Hippocampal formation (tissue), 2 donors: ENCODE data around the gene CST11.

Experiments
- DNase-seq, 2 donors: peaks; one replicate each; lab custom pipeline; 2025; lab: John Stamatoyannopoulos, UW

Gene CST11

DNA sequence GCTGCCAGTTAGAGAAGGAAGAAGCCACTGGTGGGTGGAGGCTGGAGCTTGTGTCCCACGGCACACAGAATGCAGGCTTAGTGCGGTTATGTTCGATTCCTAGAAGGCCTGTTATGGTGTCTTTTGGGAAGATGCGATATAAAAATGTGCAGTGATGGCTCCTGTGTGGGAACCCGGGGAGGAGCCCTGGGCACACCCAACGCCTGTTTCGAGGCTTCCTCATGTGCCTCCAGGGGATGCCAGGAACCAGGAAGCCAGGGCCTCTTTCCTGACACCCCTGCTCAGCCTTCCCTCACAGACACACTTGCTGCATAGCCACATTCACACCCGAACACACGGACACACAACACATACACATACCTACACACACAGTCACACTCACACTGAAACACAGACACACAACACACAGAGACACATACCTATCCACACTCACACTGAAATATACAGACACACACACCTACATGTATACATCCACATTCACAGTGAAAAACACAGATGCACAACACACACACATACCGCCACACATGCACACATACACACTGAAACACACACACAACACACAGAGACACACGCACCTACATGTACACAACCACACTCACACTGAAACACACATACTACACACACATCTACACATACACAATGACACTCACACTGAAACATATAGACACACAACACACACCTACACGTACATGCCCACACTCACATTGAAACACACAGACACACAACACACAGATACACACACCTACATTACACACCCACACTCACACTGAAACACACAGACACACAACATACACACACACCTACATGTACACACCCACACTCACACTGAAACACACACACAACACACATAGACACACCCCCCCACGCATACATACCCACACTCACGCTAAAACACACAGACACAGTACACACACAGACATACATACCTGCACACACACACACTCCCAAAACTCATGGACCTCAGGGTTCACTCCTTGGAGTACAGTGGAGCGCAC lies 1.2 kb upstream of the CST11 start:
- DNase-seq, result no peak

- DNase-seq, result no peak
These were observed 654 bp downstream of the CST11 start for GRCh38 chr20:23451956-23452487.

- no peak for DNase-seq
These were observed 1.8 kb downstream of the CST11 start for GRCh38 chr20:23450877-23451276.

GRCh38 chr20:23449421-23449820 lies 3.3 kb downstream of the CST11 start:
- DNase-seq, result no peak

GRCh38 chr20:23448167-23448566 lies 4.5 kb downstream of the CST11 start:
- DNase-seq, result no peak

GRCh38 chr20:23446505-23446904 lies 6.2 kb downstream of the CST11 start:
- peak; percentile 64 to 67 for DNase-seq

DNA sequence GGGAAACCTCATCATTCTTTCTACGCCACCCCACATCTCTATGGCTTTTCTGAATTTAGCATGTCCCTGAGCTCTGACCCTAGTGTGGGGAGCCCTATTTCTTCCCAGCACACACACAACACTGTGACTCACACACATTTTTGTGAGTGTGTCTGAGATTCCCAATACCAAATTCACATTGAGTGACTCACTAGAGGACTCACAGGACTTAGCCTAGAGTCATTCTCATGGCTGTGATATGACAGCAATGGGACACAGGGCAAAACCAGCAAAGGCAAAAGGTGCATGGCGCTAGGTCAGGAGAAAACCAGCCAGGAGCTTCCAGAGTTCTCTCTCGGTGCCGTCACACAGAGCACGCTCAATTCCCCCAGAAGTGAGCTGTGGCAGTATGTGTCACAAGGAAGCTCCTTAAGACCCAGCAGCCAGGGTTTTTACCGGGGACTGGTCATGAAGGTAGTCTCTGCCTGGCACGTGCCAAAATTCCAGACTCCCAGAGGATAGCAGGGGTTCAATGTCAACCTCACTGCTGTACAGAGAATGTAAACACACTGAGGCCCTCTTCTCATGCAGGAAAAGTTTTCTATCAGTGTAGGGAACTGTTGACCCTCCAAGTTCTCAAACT lies 7.0 kb downstream of the CST11 start:
- no peak for DNase-seq

GRCh38 chr20:23444859-23445258 lies 7.8 kb downstream of the CST11 start:
- DNase-seq, result no peak

DNA sequence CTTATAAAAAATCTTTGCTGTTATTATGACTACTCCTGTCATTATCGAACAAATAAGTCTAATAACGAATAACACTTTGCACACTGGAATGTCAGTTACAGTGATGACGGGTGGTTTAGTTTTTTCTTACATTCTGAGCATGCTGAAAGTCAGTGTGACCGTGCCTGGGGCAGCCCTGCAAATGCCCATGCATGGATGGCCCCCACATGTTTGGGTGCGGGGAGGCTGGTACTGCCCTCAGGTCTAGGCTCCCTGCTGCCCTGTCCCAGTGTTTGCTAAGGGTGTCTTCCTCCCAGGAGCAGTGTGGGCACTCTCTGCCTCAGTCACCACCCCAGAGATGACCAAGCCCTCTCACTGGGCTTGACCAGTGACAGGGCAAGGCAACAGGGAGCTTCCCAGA lies 10.2 kb downstream of the CST11 start:
- no peak for DNase-seq

- peak; percentile 54 to 56 for DNase-seq
These were observed 10.8 kb downstream of the CST11 start for GRCh38 chr20:23441850-23442313.

DNA sequence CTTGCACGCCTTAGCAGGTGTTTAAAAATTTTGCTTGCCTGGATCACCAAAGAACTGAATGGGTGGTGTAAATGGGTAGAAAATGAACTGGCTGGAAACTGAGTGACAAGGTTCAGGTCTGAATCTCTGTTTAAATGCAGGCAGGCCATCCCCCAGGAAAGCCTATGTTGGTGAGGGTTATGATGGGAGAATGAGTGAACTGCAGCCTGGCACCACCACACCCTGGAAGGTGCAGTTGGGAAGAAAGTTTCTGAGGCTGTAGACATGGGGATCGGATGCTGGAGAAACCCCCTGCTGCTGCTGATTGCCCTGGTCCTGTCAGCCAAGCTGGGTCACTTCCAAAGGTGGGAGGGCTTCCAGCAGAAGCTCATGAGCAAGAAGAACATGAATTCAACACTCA lies 12.7 kb downstream of the CST11 start:
- DNase-seq, result no peak

GRCh38 chr20:23438661-23439060 lies 14.0 kb downstream of the CST11 start:
- no peak for DNase-seq

DNA sequence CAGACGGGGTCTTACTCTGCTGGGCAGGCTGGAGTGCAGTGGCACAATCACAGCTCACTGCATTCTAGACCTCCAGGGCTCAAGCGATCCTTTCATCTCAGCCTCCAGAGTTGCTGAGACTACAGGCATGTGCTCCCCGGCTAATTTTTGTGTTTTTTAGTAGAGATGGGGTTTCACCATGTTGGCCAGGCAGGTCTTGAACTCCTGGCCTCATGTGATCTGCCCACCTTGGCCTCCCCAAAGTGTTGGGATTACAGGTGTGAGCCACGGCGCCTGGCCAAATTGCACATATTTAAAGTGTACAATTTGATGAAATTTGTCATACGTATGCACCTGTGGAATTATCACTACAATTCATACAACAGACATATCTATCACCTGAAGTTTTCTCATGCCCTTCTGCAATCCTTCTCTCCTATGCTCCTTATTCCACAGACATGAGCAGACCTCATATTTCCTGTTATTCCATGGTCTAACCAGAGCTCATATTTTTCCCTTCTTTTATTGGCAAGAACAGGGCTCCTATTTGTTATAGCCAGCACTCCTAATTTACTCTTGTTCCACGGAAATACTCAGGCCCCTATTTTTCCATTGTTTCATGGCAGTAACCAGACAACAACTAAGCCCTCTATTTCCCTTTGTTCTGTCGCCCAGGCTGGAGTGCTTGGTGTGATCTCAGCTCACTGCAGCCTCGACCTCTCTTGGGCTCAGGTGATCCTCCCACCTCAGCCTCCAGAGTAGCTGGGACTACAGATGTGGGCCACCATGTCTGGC lies 15.4 kb downstream of the CST11 start:
- DNase-seq, result no peak

GRCh38 chr20:23436681-23437080 lies 16.0 kb downstream of the CST11 start:
- DNase-seq, result no peak

DNA sequence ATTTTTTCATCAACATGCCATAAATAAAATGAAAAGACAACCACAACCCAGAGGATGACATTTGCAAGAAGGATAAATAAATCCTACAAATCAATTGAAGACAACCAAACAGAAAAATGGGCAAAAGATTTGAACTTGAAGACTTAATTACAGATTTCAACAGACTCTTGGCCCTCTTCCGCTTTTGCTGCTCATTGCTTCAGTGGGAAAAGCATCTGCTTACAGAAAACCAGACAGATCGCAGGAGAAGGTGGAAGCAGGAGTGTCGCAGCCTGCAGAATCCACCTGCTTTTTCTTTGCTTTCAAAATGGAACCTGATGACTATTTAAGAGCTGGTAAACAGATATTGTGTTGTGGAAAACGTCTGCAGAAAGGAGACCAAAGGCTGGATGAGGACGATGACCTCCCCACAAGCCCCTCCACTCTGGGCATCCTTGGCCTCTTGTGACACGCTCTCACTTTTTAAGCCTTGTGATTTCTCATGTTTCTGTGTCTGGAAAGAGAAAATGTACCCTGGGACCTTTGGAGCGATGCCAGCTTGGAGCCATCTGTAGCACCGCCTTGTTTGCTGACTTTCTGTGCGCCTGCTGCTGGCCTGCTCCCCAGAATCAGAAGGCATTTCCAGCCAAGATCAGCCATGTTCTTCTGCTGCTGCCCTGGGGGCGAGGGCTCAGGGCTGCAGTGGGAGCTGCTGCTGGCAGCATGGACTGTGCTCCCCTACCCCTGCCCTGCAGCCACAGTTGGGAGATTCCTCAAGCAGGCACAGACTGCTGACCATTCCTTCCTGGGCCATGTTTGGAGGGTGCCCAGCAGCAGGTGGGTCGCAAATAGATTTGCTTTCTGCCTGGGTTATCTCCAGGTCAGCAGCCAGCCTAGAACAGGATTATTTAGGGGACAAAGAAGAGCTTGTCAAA lies 16.8 kb downstream of the CST11 start:
- peak in 1 of 2 donors; percentile 26 for DNase-seq

DNA sequence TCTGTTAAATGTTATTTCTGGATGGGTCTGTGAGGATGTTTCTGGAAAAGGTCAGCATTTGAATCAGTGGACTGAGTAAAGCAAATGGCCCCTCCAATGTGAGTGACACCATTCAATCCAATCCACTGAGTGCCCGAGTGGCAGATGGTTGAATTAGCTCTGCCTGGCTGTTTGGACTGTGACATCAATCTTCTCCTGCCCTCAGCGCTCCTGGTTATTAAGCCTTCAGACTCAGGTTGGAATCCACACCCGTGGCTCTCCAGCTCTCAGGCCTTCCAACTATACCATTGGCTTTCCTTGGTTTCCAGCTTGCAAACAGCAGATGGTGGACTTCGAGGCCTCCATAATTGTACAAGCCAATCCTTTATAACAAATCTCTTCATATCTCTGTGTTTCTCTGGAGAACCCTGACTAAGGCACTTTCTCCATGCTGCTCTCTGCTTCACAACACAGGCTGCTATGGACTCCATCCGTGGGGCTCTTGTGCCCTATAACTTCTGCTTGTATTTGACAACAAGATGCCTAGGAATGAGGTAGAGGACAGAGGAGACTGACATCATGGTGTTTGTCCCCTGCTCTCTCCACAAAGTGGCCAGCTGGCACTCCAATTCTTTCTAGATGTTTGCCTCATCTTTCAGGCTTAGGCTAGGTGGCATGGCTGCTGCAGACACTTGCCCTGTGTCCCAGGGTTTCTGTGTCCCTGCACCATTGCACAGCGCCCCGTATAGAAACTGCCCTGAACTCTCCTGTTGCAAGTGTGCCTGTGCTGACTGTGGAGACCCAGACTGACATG lies 18.0 kb downstream of the CST11 start:
- DNase-seq, result no peak

GRCh38 chr20:23433628-23434027 lies 19.0 kb downstream of the CST11 start:
- no peak for DNase-seq

- DNase-seq, result no peak
These were observed 27.5 kb downstream of the CST11 start for GRCh38 chr20:23425129-23425528.

GRCh38 chr20:23420943-23421931 lies 31.4 kb downstream of the CST11 start, which contains the start of gene NAPB:
NAPB (minus strand) TSS chr20:23421488; CDS start chr20:23421402, 86 bp downstream.
- DNase-seq, result peak; percentile 92 to 95
